RWPE2 (cell line): ENCODE measurements around the gene CNPY1.

Experiments used
- ATAC-seq: fragments of 200-7000 bp; cut with Tn5 transposase; 3 replicates; pipeline ENCODE4 v1.9.1; 2021; ENCODE audit warnings: low read depth
- DNase-seq: peaks from one replicate; pipeline ENCODE4 v3.0.0-alpha.2; 2020; ENCODE audit warnings: low spot score
- H3K27ac ChIP-seq: fragments of 450-650 bp; 2 replicates; pipeline ENCODE4 v1.5.1; 2017; ENCODE audit warnings: mild to moderate bottlenecking; ENCODE audit not compliant: poor library complexity, severe bottlenecking
- H3K27me3 ChIP-seq: fragments of 250-450 bp; sonication (Bioruptor Pico); 2 replicates; pipeline ENCODE4 v1.5.1; 2021; ENCODE audit warnings: mild to moderate bottlenecking, moderate library complexity; ENCODE audit not compliant: insufficient read depth, poor library complexity, severe bottlenecking
- H3K36me3 ChIP-seq: fragments of 250-450 bp; sonication (Bioruptor Pico); 2 replicates; pipeline ENCODE4 v1.5.1; 2020; ENCODE audit warnings: low read depth, mild to moderate bottlenecking, moderate library complexity
- H3K4me1 ChIP-seq: fragments of 250-450 bp; sonication (Bioruptor Pico); 2 replicates; pipeline ENCODE4 v1.5.1; 2021; ENCODE audit warnings: mild to moderate bottlenecking, moderate library complexity; ENCODE audit not compliant: insufficient read depth, poor library complexity, severe bottlenecking
- H3K4me3 ChIP-seq: fragments of 250-450 bp; sonication (Bioruptor Pico); 2 replicates; pipeline ENCODE4 v1.5.1; 2021; ENCODE audit warnings: mild to moderate bottlenecking, moderate library complexity; ENCODE audit not compliant: severe bottlenecking
- H3K9me3 ChIP-seq: fragments of 250-450 bp; sonication (Bioruptor Pico); 2 replicates; pipeline ENCODE4 v1.5.1; 2021; ENCODE audit warnings: mild to moderate bottlenecking, moderate library complexity; ENCODE audit not compliant: severe bottlenecking
- CTCF ChIP-seq: fragments of 450-650 bp; IDR thresholded peaks from one replicate; pipeline ENCODE4 v1.5.1; 2017; ENCODE audit warnings: mild to moderate bottlenecking, moderate library complexity; ENCODE audit not compliant: poor library complexity, severe bottlenecking

Gene CNPY1

DNA sequence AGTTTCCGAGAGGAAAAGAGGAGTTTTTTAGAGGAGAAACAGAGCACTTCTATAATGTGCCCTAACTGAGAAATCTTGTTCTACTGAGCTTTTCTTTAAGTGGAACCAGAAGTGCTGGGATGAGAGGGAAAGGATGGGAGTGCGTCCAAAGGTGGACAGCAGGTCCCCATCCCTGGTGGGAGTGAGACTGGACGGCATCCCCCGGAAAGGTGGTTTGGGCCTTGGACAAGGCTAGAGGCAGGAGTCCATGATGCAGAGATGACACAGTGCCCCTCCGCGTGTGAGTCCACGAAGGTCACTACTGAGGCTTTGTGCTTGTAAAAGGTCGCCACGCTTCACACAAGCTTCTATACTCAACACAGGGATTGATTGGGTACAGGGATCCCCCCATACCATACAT is 94.5 kb downstream of the CNPY1 start:
- no peak for TF ChIP-seq CTCF
- peaks cover 100% of the 10 kb centered on the region for H3K27me3 ChIP-seq
- DNase-seq (no peak), ATAC-seq (no peak)
- H3K36me3 ChIP-seq: no peaks in the 10 kb centered on the region
- no peak overlapping the region for H3K4me3 ChIP-seq
- no peaks in the 10 kb centered on the region for H3K4me1 ChIP-seq
- no peaks in the 10 kb centered on the region for H3K9me3 ChIP-seq
- no peak overlapping the region for H3K27ac ChIP-seq
